ENCODE data around the gene UNG.

DNA sequence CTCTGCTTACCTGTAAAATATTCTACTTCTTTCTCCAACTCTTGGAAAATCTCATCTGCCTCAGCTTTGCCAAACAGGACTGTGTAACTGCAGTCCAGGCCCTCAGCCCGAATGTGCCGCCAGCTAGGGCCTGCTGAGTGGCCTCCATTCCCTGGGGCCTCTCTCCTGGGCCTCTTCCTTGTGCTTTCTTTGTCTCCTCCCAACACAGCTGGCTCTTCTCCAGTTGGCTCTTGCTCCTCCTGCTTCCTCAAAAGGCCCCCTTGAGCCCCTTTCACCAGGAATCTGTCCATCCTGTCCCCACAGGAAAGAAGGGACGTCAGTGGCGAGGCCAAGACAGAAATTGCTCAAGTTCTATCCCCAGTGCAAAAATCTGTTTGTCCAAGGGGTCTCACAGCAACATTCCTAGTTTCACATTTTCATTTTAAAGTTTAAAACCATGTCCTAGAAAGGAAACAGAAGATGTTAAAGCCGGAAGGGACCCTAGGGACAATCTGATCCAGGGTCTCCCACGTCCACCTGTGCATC is 4.8 kb upstream of the UNG start:
- no peak for TF ChIP-seq EZH2 (IDR thresholded peaks at IDR 0.05; ENCODE audit: low read depth, unreplicated experiment)
- TF ChIP-seq, protein P1, sequence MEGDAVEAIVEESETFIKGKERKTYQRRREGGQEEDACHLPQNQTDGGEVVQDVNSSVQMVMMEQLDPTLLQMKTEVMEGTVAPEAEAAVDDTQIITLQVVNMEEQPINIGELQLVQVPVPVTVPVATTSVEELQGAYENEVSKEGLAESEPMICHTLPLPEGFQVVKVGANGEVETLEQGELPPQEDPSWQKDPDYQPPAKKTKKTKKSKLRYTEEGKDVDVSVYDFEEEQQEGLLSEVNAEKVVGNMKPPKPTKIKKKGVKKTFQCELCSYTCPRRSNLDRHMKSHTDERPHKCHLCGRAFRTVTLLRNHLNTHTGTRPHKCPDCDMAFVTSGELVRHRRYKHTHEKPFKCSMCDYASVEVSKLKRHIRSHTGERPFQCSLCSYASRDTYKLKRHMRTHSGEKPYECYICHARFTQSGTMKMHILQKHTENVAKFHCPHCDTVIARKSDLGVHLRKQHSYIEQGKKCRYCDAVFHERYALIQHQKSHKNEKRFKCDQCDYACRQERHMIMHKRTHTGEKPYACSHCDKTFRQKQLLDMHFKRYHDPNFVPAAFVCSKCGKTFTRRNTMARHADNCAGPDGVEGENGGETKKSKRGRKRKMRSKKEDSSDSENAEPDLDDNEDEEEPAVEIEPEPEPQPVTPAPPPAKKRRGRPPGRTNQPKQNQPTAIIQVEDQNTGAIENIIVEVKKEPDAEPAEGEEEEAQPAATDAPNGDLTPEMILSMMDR (conservative IDR thresholded peaks at IDR 0.05; ENCODE audit: low read depth in 2 of 2) = no peak
- TF ChIP-seq, protein P2, sequence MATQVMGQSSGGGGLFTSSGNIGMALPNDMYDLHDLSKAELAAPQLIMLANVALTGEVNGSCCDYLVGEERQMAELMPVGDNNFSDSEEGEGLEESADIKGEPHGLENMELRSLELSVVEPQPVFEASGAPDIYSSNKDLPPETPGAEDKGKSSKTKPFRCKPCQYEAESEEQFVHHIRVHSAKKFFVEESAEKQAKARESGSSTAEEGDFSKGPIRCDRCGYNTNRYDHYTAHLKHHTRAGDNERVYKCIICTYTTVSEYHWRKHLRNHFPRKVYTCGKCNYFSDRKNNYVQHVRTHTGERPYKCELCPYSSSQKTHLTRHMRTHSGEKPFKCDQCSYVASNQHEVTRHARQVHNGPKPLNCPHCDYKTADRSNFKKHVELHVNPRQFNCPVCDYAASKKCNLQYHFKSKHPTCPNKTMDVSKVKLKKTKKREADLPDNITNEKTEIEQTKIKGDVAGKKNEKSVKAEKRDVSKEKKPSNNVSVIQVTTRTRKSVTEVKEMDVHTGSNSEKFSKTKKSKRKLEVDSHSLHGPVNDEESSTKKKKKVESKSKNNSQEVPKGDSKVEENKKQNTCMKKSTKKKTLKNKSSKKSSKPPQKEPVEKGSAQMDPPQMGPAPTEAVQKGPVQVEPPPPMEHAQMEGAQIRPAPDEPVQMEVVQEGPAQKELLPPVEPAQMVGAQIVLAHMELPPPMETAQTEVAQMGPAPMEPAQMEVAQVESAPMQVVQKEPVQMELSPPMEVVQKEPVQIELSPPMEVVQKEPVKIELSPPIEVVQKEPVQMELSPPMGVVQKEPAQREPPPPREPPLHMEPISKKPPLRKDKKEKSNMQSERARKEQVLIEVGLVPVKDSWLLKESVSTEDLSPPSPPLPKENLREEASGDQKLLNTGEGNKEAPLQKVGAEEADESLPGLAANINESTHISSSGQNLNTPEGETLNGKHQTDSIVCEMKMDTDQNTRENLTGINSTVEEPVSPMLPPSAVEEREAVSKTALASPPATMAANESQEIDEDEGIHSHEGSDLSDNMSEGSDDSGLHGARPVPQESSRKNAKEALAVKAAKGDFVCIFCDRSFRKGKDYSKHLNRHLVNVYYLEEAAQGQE (IDR thresholded peaks at IDR 0.05; ENCODE audit: unreplicated experiment) = no peak
- no peak for TF ChIP-seq JUNB (IDR thresholded peaks at IDR 0.05; ENCODE audit: unreplicated experiment)
- no peak for TF ChIP-seq POLR2AphosphoS5 (IDR thresholded peaks at IDR 0.05; ENCODE audit: low read depth)
- no peak for TF ChIP-seq EZH2phosphoT487 (IDR thresholded peaks at IDR 0.05; ENCODE audit: unreplicated experiment)
